ENCODE measurements around the gene NEFH. TPM values are rescaled to one million over a fixed set of nuclear protein-coding genes. Genes with fewer than 3 reads are reported as not detected.

The NEFH gene
- total RNA-seq, 4 donors from 2014 or later = 0.15 to 0.18 TPM; not detected in 2

DNA sequence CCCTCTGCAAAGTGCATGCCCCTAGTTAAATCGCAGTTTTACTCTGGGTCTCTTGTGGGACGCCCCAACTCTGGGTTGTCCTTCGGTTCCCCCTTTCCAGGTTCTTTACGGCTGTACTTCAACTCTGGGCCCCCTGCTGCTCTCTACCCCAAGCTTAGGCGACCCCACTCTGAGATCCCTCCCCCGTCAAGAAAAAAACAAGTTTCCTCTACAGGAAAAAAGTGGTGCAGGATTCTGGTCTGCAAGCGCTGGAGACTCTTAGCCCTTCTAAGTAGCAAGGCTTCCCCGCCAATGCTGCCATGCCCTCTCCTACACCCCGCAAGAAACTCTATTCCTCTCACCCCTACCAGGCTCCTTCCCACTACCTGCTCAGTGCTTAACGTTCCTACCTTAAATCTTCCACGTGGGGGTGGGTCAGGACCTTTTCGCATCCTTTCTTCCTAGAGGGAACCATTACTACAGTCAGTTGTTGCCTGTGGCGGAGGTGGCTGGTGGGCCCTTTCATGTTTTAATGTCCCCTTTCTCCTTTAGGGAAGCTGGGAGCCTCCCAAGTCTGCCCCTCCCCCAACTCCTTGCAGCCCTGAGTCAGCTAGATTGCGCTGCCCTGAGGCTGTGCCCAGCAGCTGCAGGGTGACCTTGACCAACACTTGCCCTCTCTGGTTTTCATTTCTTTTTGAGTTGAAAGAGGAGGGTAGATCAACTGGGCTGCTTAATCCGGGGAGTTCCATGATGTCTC lies 1.4 kb downstream of the NEFH start:
- ATAC-seq (no peak), DNase-seq (no peak)
- Histone ChIP-seq H3K27me3 (peaks cover 47 to 56% (median 51%) of the 10 kb centered on the region in 3 donors), H3K36me3 (no peaks in the 10 kb centered on the region), H3K4me1 (peaks cover 0 to 7% of the 10 kb centered on the region in 2 donors), H3K4me3 (peak overlapping the region in 3 of 4 donors; percentile 21 to 31 (median 21)), H3K27ac (no peak overlapping the region), H3K9me3 (no peaks in the 10 kb centered on the region)
- in situ Hi-C loops (cut with MboI; ENCODE audit: low sequenced_read_pairs in 4 of 4) (no loop called here), intact Hi-C loops (cut with DNase I; ENCODE audit: low total_unique reads) (no loop called here)
- no peak for TF ChIP-seq POLR2A (IDR thresholded peaks at IDR 0.05)

DNA sequence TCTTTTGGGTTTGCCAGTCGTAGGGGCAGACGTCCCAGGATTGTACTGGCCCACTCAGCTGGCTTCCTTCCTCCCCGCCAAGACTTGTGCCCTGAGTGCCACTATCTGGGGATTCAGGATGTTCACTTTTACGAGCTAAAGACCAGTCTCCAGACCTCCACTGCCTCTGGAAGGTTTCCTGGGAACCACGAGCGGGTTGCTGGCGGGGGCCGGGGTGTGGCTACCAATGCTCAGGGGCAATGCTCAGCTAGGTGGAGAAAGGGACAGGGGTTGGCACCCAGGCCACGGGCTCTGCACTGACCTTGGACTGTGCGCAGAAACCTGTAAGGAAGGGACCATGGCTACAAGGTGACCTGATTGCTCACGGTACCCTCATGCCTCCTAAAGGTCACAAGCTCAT lies 2.2 kb downstream of the NEFH start:
- Histone ChIP-seq H3K27me3 (peaks cover 47 to 55% (median 51%) of the 10 kb centered on the region in 3 donors), H3K27ac (no peak overlapping the region), H3K4me3 (no peak overlapping the region), H3K9me3 (no peaks in the 10 kb centered on the region), H3K36me3 (no peaks in the 10 kb centered on the region), H3K4me1 (peaks cover 0 to 7% of the 10 kb centered on the region in 2 donors)
- ATAC-seq (no peak), DNase-seq (no peak)
- intact Hi-C loops (cut with DNase I; ENCODE audit: low total_unique reads) (no loop called here), in situ Hi-C loops (cut with MboI; ENCODE audit: low sequenced_read_pairs in 4 of 4) (no loop called here)
- TF ChIP-seq POLR2A (IDR thresholded peaks at IDR 0.05) = no peak
- TF ChIP-seq, protein P1, sequence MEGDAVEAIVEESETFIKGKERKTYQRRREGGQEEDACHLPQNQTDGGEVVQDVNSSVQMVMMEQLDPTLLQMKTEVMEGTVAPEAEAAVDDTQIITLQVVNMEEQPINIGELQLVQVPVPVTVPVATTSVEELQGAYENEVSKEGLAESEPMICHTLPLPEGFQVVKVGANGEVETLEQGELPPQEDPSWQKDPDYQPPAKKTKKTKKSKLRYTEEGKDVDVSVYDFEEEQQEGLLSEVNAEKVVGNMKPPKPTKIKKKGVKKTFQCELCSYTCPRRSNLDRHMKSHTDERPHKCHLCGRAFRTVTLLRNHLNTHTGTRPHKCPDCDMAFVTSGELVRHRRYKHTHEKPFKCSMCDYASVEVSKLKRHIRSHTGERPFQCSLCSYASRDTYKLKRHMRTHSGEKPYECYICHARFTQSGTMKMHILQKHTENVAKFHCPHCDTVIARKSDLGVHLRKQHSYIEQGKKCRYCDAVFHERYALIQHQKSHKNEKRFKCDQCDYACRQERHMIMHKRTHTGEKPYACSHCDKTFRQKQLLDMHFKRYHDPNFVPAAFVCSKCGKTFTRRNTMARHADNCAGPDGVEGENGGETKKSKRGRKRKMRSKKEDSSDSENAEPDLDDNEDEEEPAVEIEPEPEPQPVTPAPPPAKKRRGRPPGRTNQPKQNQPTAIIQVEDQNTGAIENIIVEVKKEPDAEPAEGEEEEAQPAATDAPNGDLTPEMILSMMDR (IDR thresholded peaks at IDR 0.05 in 4 of 5, conservative IDR thresholded peaks at IDR 0.05 in 1 of 5) = no peak

DNA sequence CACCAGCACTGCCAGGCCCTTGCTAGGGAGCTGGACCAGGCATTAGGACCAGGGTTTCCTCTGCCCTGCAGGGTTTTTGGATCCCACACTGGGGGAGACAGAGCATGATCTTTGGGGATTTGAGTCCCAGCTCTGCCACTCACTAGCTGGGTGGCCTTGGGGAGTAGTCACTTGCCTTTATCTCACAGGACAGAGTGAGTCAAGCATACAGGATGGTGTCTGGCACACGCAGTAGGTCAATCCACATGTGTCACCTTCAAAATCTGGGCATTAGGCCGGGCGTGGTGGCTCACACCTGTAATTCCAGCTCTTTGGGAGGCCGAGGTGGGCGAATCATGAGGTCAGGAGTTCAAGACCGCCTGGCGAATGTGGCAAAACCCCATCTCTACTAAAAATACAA lies 2.7 kb downstream of the NEFH start:
- intact Hi-C loops (cut with DNase I; ENCODE audit: low total_unique reads) = no loop called here
- Histone ChIP-seq H3K4me3 (no peak overlapping the region), H3K27ac (no peak overlapping the region), H3K4me1 (peaks cover 0 to 7% of the 10 kb centered on the region in 2 donors), H3K9me3 (no peaks in the 10 kb centered on the region), H3K36me3 (no peaks in the 10 kb centered on the region), H3K27me3 (peaks cover 45 to 51% (median 50%) of the 10 kb centered on the region in 3 donors)
- no peak for ATAC-seq
- no peak for DNase-seq
- in situ Hi-C loops (cut with MboI; ENCODE audit: low sequenced_read_pairs in 4 of 4) = no loop called here
- TF ChIP-seq, protein P1 (IDR thresholded peaks at IDR 0.05 in 4 of 5, conservative IDR thresholded peaks at IDR 0.05 in 1 of 5) = no peak
- TF ChIP-seq POLR2A (IDR thresholded peaks at IDR 0.05) = no peak

DNA sequence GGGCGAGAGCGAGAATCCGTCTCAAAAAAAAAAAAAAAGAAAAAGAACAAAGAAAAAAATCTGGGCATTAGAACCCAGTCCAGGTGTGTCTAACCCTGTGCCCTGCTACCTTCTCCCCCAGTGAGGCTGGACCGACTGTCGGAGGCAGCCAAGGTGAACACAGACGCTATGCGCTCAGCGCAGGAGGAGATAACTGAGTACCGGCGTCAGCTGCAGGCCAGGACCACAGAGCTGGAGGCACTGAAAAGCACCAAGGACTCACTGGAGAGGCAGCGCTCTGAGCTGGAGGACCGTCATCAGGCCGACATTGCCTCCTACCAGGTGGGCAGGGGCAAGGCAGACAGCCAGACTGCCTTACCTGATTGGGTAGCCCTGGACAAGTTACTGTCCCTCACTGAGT lies 3.2 kb downstream of the NEFH start:
- peaks cover 43 to 50% (median 45%) of the 10 kb centered on the region in 3 donors for H3K27me3 ChIP-seq
- TF ChIP-seq POLR2A (IDR thresholded peaks at IDR 0.05) = no peak
- TF ChIP-seq, protein P1 (IDR thresholded peaks at IDR 0.05 in 4 of 5, conservative IDR thresholded peaks at IDR 0.05 in 1 of 5) = no peak
- intact Hi-C loops (cut with DNase I; ENCODE audit: low total_unique reads) = no loop called here

DNA sequence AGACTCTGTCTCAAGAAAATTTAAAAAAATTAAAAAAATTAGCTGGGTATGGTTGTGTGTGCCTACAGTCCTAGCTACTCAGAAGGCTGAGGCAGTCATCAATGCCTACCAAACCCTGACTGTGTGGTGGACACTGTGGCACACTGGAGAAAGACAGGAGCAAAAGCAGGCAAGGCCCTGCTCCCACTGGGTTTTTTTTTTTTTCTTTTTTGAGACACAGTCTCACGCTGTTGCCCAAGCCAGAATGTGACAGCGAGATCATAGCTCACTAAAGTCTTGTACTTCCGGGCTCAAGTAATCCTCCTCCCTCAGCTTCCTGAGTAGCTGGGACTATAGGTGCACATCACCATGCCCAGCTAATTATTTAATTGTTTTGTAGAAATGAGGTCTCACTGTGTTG lies 4.6 kb downstream of the NEFH start:
- no peak overlapping the region for H3K4me3 ChIP-seq
- H3K9me3 ChIP-seq = no peaks in the 10 kb centered on the region
- intact Hi-C loops (cut with DNase I; ENCODE audit: low total_unique reads) (no loop called here), in situ Hi-C loops (cut with MboI; ENCODE audit: low sequenced_read_pairs in 4 of 4) (no loop called here)
- no peak overlapping the region for H3K27ac ChIP-seq
- peaks cover 0 to 7% of the 10 kb centered on the region in 2 donors for H3K4me1 ChIP-seq
- ATAC-seq = no peak
- H3K36me3 ChIP-seq = no peaks in the 10 kb centered on the region
- TF ChIP-seq, protein P1 (IDR thresholded peaks at IDR 0.05 in 4 of 5, conservative IDR thresholded peaks at IDR 0.05 in 1 of 5) = no peak
- no peak for TF ChIP-seq POLR2A (IDR thresholded peaks at IDR 0.05)
- no peak for DNase-seq
- peaks cover 31 to 36% (median 31%) of the 10 kb centered on the region in 3 donors for H3K27me3 ChIP-seq

More for the DNA sequence above, 3.2 kb downstream of the NEFH start:
- in situ Hi-C loops (cut with MboI; ENCODE audit: low sequenced_read_pairs in 4 of 4) = no loop called here
- Histone ChIP-seq H3K27ac (no peak overlapping the region), H3K36me3 (no peaks in the 10 kb centered on the region), H3K4me1 (peaks cover 0 to 7% of the 10 kb centered on the region in 2 donors), H3K9me3 (no peaks in the 10 kb centered on the region), H3K4me3 (no peak overlapping the region)
- DNase-seq (no peak), ATAC-seq (no peak)
